Measurements from ENCODE around the gene CYP4F3.
A peak's percentile ranks its signal among the peaks of the same experiment; 100 is the strongest.
"Not testable (repeated sequence)": the region's sequence is repeated elsewhere in the genome, so short reads cannot be mapped to it uniquely, and the experiment has no call there.

The CYP4F3 gene

GRCh38 chr19:15640294-15640903, at the start of gene CYP4F3:
CYP4F3 (plus strand) TSS chr19:15640897; CDS start chr19:15641416, 519 bp downstream.
- no peak within 1 kb of the TSS for H3K9ac ChIP-seq
- no peak within 1 kb of the TSS for H3K4me3 ChIP-seq
- TF ChIP-seq Cebpa-rat (IDR thresholded peaks at IDR 0.05) = no peak
- no peaks in the 10 kb centered on the region for H3K27me3 ChIP-seq
- no peak within 1 kb of the TSS for H3K27ac ChIP-seq
- H3K9me3 ChIP-seq = no peaks in the 10 kb centered on the region
- no peaks in the 10 kb centered on the region for H3K4me1 ChIP-seq
- no peaks in the 10 kb centered on the region for H3K36me3 ChIP-seq
- H3K4me2 ChIP-seq = no peak within 1 kb of the TSS
- H4K20me1 ChIP-seq = no peaks in the 10 kb centered on the region

GRCh38 chr19:15591796-15592195, 48.9 kb upstream of the CYP4F3 start:
- Histone ChIP-seq H3K4me1 (peaks cover 14% of the 10 kb centered on the region), H3K27me3 (no peaks in the 10 kb centered on the region), H3K27ac (no peak overlapping the region), H3K9me3 (peaks cover 11% of the 10 kb centered on the region; the same call in 1 of the 2 replicates), H4K20me1 (no peaks in the 10 kb centered on the region), H3K36me3 (no peaks in the 10 kb centered on the region), H3K9ac (no peak overlapping the region), H3K4me2 (no peak overlapping the region), H3K4me3 (no peak overlapping the region)
- TF ChIP-seq Cebpa-rat (IDR thresholded peaks at IDR 0.05) = no peak

GRCh38 chr19:15592506-15592905, 48.2 kb upstream of the CYP4F3 start:
- not testable (repeated sequence) for H3K4me2 ChIP-seq, H3K4me3 ChIP-seq, H3K27me3 ChIP-seq, H3K27ac ChIP-seq, H3K36me3 ChIP-seq, H4K20me1 ChIP-seq, H3K9ac ChIP-seq
- H3K4me1 ChIP-seq = peaks cover 14% of the 10 kb centered on the region
- H3K9me3 ChIP-seq = peaks cover 12% of the 10 kb centered on the region; the same call in 1 of the 2 replicates

- not testable (repeated sequence) for H3K27me3 ChIP-seq, H3K27ac ChIP-seq, H3K9ac ChIP-seq, H3K4me3 ChIP-seq, H4K20me1 ChIP-seq, H3K36me3 ChIP-seq, H3K4me2 ChIP-seq
- H3K4me1 ChIP-seq = peaks cover 14% of the 10 kb centered on the region
- peaks cover 12% of the 10 kb centered on the region; the same call in 1 of the 2 replicates for H3K9me3 ChIP-seq
Measured at GRCh38 chr19:15593766-15594165, 46.9 kb upstream of the CYP4F3 start.

- no peaks in the 10 kb centered on the region for H3K27me3 ChIP-seq
- H3K36me3 ChIP-seq = no peaks in the 10 kb centered on the region
- H4K20me1 ChIP-seq = no peaks in the 10 kb centered on the region
- H3K4me3 ChIP-seq = no peak overlapping the region
- TF ChIP-seq Cebpa-rat (IDR thresholded peaks at IDR 0.05) = no peak
- no peak overlapping the region for H3K9ac ChIP-seq
- peaks cover 12% of the 10 kb centered on the region; the same call in 1 of the 2 replicates for H3K9me3 ChIP-seq
- no peak overlapping the region for H3K4me2 ChIP-seq
- peaks cover 14% of the 10 kb centered on the region for H3K4me1 ChIP-seq
- no peak overlapping the region for H3K27ac ChIP-seq
Measured at GRCh38 chr19:15595069-15595468, 45.6 kb upstream of the CYP4F3 start.

- not testable (repeated sequence) for H3K9me3 ChIP-seq, H3K27me3 ChIP-seq, H4K20me1 ChIP-seq, H3K9ac ChIP-seq, H3K27ac ChIP-seq, H3K4me3 ChIP-seq, H3K36me3 ChIP-seq
- Histone ChIP-seq H3K4me2 (peak overlapping the region; percentile 62; the same call in 1 of the 2 replicates), H3K4me1 (peaks cover 22% of the 10 kb centered on the region)
Measured at GRCh38 chr19:15607978-15608925, 32.4 kb upstream of the CYP4F3 start.

- Histone ChIP-seq H3K9ac (no peak overlapping the region), H3K27me3 (no peaks in the 10 kb centered on the region), H3K4me2 (no peak overlapping the region), H3K4me1 (peaks cover 22% of the 10 kb centered on the region), H3K4me3 (no peak overlapping the region), H3K36me3 (no peaks in the 10 kb centered on the region), H3K9me3 (no peaks in the 10 kb centered on the region), H4K20me1 (no peaks in the 10 kb centered on the region), H3K27ac (no peak overlapping the region)
- TF ChIP-seq Cebpa-rat (IDR thresholded peaks at IDR 0.05) = no peak
Measured at GRCh38 chr19:15609261-15609660, 31.4 kb upstream of the CYP4F3 start.

GRCh38 chr19:15612342-15612741, 28.4 kb upstream of the CYP4F3 start:
- Histone ChIP-seq H3K27me3 (no peaks in the 10 kb centered on the region), H3K27ac (no peak overlapping the region), H4K20me1 (no peaks in the 10 kb centered on the region), H3K9ac (no peak overlapping the region), H3K9me3 (no peaks in the 10 kb centered on the region), H3K4me2 (no peak overlapping the region), H3K4me1 (peaks cover 14% of the 10 kb centered on the region), H3K4me3 (no peak overlapping the region), H3K36me3 (no peaks in the 10 kb centered on the region)
- no peak for TF ChIP-seq Cebpa-rat (IDR thresholded peaks at IDR 0.05)

- Histone ChIP-seq H3K4me3 (no peak overlapping the region), H4K20me1 (no peaks in the 10 kb centered on the region), H3K27ac (no peak overlapping the region), H3K4me2 (no peak overlapping the region), H3K27me3 (no peaks in the 10 kb centered on the region), H3K4me1 (peaks cover 13% of the 10 kb centered on the region), H3K9ac (no peak overlapping the region), H3K36me3 (no peaks in the 10 kb centered on the region), H3K9me3 (no peaks in the 10 kb centered on the region)
- no peak for TF ChIP-seq Cebpa-rat (IDR thresholded peaks at IDR 0.05)
Measured at GRCh38 chr19:15613338-15613737, 27.4 kb upstream of the CYP4F3 start.

Measured in BLaER1 (cell line).